ENCODE results near the gene PAN3.

- TF ChIP-seq CTCF (IDR thresholded peaks at IDR 0.05) (no peak), POLR2A (IDR thresholded peaks at IDR 0.05) (no peak)
These were observed 66.5 kb downstream of the PAN3 start for GRCh38 chr13:28204690-28205443.
